Stimulated activated CD4-positive, alpha-beta T cell treated with anti-CD3 and anti-CD28 coated beads, Interleukin-1b, Interleukin-23, amount 100 ng/mL, for 48 hours (primary cell): ENCODE measurements around the gene TRNT1.

ENCODE experiments used
- DNase-seq: peaks from one replicate; pipeline ENCODE4 v3.0.0-alpha.2; 2020

TRNT1 gene

DNA sequence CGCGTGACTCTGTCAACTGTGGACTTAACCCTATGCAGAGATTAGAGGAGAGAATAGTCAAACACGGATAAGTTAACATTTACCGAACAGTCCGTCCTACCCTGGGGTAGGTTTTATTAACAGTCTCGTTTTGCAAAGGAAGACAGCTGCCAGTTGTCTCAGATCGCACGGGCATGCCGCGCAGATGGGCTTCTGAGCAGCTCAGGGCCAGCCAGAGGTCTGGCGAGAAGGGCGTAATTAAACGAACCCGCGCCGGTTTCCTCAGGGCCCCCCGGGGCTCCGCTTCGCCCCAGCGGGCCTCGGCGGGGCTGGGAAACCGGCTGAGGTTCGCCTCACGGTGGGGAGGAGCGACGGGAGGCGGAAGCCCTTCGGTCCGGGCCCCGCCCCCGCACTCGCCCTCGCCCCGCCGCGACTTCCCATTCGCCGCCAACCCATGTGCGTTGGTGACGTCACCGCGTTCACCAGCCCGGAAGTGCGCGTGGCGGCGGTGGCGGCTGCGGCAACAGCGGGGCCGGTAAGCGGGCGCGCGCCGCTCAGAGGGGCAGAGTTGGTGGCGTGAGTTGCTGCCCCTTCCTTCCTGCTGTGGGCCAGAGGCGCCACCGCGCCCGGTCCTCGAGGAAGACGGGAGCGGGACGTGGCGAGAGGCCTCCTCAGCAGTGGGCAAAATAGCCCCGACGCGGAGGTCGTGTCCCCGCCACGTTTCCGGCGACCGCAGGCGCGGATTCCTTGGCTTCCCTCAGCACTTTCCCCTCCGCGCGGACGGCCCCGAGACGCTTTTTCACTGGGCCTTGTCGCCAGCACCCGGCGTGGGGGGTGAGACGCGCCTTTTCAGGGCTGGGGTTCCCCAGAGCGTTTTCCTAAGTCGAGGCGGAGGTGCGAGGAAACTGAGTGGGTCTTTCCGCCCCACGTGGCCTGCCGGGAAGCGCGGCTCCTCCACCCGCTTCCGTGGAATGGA is at the start of gene TRNT1:
Gene TRNT1 (plus strand): TSS at position 464 of the 955 bp plus-strand sequence. CDS start 2,101 bp downstream, outside the sequence.
- peak; percentile 96 for DNase-seq

DNA sequence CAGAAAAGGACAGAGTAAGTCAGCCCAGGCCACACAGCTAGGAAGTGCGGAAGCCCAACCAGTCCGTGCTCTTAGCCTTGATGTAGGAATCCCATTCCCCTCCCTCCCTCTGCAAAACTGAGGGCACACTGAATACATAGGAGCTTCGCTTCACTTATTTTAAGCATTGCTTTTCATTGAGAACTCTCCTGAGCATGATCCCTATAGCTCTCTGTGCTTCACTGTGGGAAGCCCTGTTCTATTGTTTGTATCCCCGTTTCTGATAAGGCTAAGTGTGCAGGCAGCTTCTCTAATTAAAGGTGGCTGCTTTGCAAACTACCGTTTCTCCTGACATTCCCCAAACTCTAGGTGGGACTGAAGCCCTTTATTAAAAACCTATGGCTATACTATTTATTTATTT is 46.4 kb upstream of the TRNT1 start:
- no peak for DNase-seq

DNA sequence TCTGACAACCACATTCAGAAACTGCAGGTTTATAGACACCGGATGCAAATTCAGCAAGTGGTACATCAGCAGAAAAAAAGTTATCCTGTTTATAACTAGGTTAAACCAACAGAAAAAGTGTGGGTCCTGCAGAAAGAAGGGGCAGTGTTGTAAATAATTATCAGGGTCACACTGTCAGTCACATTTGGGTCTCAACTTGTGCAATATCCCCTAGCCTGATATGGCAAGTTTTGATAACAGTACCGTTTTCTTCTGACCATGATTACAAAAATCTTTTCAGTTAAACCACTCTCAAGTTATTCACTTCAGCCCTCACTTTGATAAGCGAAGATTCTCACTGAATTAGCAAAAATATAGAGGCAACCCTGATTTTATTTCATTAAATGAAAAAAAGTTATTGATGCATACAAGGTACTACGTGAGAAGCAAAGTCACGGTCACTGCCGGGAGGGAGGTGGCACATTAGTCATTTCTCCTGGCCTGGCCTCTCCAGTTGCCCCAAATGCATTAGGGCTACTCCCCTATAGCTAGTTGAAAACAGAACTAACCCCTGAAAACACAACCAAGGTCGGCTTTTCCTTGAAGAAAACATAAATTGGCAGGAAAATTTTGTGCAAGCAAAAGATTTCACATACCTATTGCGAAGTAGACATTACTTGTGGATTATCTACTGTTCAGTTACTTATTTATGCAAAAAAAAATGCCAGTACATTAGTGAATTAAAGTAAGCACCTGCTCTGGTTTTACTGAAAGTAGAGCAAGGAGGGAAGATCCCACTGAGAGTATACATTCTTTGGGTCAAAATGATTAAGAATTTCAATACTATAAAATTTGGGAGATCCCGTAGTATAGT is 45.1 kb upstream of the TRNT1 start:
- DNase-seq = no peak

DNA sequence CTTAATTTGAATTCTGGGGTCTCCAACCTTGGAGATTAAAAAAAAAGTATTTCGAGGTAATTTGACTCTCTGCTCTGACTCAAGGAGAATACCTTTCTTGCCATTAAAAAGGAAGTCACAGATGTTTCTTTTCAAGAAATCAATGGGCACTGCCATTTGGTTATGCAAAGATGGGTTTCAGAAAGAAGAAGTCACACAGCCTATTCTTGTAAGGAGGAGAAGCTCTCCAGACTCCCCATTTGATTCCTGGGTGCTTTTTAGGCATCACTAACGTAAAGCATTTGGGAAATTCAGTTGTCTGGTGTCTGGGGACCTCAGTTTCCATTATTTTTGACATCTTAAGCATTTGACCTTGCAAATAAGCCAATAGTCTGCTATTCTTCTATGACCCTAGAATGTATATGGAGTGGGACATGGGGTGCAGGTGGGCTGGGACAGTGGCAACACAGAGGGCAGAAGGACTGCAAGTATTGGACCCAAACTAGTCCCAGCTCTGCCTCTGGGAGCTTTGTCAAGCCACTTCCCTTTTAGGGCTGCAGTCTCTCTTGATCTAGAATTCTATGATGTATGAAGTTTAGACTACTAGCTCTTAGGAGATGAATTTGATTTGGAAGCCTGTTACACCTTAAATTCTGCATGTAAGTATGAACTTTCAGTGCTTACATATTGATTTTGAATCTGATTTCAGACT is 44.4 kb upstream of the TRNT1 start:
- DNase-seq = no peak

DNA sequence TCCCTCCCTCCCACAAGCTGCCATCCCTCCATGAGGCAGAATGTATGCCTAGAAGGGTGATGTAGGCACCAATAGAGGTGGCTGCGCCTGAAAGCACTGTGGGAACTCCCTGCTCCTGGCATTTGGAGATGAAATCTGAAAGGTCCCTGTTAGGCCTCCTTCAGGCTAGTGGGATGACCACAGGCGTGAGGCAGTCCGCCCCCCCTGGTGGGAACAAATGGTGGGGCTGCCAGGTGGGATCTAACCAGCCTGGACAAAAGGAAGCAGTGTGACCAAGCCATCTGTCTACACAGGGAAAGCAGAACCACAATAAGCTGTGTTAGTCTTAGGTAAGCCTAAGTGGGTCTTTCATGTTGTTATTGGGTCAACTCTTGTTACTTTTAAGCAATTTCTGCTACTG is 41.9 kb upstream of the TRNT1 start:
- DNase-seq = no peak

DNA sequence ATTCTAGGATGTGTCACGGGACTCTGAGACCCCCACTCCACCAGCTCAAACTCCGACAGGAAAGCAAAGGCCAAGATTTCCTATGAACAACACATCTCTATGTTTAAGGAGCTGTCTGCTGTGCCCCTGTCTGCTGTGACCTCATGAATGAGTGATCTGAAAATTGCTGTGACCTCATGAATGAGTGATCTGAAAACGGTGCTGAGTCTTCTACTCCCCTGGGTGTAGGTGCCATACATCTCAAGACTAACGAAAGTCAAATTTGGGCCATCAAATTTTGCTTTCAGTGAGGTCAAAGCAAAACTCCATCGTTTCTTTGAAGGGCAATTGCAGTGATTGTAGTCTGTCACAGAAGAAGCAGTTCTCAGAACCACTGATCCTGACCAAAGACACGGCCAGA is 41.0 kb upstream of the TRNT1 start:
- no peak for DNase-seq

DNA sequence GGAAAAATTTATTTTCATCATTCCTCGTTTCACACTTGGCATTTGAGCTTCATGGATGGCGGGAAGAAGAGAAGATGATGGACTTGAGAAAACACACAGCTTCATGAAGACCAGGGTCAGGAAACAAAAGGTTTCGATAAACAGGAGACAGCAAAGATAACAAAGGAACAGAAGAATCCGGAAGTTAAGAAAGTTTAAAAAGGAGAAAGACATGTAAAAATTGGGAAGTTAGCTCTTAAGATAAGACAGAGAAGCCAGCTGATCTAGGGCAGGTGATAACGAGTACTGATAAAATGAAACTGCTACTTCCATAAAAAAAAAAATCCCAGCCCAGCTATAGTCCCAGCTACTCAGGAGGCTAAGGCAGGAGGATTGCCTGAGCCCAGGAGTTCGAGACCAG is 40.5 kb upstream of the TRNT1 start:
- DNase-seq = no peak

DNA sequence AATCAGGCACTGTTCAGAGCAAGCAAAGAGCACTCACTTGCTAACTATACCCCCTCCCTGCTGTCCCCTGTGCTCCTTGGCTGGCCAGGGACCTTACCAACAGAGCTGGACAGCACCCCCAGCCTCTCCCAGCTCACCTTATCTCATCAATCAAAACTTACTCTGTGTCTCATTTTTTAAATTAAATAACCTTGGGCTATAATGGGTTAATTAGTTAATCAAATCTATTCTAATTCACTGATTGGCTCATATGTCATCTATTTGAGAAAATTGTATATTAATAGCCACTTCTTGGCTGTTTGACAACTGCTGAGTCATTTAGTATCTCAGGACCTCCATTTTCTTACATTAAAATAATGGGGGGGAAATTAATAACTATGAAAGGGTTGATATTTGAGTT is 39.5 kb upstream of the TRNT1 start:
- no peak for DNase-seq

DNA sequence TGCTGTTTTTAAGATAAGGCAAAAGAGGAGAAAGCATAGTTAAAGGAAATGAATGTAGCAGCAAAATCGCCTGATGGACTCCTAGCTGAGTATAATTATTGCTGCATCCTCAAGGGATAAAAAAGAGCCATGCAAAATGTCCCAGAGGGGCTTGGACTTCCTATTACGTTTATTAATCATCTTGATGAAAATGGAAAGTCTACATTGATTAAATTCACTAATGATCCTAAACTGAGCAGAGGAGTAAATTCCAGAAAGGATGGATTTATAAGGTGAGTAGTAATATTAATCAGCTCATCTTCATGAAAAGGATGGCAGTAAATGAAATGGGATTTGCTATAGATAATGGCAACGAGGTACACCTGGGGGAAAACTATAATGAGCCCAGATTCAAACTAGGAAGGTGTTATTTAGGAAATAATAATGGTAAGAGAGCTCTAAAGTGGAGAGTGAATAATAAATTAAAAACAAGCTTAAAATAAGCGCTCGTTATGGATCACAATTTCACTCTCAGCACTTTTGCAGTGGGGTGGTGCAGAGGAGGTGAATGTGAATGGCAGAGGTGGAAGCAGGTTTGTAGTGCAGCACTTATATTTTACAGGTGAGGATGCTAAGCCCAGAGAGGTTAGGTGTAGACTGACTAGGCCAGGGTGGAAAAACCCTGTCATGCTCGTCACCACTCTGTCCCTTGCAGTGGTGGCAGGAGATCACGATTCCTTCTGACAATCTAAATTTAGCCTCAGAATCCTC is 38.8 kb upstream of the TRNT1 start:
- no peak for DNase-seq

DNA sequence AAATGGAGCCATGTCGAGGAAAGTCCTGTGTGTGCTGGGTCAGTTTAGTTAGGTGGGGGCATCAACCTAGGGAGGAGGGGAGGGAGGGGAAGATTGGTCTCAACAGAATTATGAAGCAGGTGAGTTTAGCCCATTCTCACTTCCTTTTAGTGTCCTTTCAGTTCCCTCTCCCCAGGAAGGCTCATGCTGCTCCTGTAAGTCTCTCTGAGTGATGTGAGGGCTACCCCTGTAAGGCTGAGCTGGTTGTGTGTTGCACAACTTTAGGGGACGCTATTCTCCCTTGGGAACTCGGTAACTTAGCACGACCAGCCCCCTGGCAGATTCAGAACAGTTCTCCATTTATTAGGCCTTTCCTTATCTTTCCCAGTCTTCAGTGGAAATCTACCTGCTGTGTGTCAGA is 37.7 kb upstream of the TRNT1 start:
- no peak for DNase-seq

DNA sequence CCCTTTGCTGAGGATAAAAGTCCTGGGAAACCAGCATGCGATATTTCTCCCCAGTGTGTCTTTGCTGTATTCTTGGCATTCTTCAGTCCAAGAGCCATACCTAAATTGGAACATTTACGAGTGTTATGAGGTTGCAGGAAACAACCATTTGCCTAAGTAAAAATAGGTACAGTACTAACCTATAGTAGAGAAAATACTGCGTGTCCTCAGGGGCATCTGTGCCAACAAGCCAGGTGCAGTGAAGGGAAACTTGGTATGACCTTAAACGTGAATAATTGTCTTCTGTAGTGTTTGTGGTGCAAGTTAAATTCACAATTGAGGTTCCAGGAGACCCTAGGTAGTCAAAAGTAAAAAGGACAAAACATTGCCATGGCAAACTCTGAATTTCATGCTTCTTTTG is 28.8 kb upstream of the TRNT1 start:
- no peak for DNase-seq

DNA sequence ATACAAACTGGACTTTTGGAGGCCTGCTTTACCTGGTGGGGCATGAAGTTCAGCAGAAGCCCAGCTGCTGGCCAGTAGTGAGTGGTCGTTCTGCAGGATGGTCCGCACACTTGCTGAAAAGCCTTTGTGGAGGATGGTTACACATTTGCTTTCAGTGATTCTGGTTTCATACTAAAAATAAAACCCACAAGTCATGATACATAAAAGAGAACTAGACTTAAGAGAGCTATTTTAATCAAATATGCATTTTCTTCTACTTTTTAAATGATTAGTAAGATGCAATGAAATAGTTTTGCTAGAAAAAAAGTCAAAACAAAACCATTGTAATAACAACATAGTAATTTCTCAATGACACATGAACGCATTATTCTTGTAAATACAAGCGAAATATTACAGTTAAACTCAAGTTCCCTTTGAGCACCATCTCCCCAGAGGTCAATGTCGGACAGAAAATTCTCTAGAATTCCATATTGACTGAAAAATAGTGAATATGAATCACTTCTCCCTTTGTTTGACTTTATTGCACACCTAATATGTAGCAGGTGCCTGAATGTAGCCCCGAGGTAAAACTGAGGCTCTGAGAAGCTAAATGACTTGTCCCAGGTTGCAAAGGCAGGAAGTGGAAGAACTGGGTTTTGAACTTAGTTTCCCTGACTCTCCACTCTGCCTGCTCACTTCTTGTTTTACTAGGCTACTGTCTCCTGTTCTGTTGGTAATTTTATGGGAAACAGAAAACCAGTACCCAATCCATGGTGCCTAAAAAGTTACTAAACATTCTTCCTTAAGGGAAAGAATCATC is 24.9 kb upstream of the TRNT1 start:
- no peak for DNase-seq

DNA sequence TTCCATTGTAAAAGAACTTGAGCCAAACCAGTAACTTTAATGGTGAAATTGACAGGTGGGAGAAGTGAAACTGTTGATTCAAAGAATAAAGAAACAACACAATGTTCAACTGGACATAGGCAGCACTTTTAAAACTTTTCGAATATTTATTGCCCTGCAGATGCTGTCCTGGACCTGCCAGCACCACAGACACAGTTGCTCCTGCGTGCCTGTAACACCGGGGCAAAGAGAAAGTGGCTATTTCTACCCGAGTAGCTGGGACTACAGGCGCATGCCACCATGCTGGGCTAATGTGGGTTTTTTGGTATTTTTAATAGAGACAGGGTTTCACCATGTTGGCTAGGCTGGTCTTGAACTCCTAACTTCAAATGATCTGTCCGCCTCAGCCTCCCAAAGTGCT is 24.0 kb upstream of the TRNT1 start:
- no peak for DNase-seq

DNA sequence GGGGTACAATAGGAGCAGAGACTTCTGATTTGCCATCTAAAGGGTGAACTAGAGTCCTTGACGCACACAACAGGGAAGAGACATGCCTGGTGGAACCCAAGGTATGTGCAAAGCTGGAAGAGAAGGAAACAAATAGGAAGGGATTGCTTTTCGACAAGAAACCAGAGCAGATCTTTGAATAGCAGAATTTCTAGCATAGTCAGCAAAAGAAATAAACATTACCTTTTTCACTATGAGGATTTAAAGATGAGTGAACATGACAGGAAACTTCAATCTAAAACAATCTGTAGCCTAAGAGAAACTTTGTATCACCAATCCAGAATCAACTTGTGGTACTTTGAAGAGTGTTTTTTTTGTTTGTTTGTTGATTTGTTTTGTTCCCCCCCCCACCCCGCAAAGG is 21.5 kb upstream of the TRNT1 start:
- no peak for DNase-seq

DNA sequence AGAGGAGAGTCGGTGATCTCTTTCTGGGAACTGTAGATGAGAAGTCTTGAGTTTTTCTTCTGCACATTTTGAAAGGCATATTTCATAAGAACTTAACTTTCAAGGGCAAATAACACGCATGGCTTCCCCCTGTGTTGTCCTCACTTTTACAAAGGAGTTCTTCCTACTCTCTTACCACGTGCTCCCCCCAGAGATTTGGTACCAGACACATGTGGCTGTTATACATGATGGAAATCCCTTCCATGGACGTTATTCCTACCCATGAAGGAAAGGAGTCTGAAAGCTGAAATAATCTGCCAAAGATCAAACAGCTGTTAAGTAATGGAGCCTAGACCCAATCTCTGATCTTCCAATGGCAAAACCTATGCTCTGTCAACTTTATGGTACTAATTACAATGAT is 20.9 kb upstream of the TRNT1 start:
- DNase-seq = no peak

DNA sequence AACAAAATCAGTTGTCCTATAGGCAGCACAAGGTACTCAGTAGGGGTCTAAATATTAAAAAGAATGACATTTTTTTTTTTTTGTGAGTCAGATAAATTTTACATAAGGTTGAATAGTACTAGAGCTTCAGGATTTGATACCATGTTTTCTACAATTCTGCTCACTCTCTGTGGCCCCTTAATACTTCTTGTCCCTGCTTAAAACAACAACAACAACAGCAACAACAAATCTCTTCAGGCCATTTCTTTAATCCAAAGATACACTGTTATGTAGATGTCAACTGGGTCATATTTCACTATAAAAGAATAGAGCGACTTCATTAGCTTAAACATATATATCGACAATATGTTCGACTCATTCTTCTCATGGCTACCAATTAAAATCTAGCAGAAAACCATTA is 19.6 kb upstream of the TRNT1 start:
- DNase-seq = no peak

DNA sequence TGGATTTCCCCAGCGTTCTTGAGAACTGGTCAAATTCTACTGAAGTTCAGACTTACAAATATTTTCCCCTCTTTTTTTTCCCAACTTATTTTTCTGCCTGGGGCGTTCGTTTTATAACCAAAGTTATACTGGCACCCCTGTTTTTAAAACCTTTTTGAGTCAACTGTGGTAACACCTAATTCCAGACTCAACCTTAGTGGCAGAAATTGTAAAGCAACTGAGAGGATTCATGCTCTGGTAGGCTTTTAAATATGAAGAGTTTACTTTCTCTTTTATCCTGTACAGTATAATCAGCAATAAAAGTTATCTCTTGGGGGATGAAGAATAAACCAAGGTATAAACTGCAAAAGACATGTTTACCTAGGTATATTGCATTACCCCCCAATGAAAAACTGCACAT is 18.9 kb upstream of the TRNT1 start:
- no peak for DNase-seq

DNA sequence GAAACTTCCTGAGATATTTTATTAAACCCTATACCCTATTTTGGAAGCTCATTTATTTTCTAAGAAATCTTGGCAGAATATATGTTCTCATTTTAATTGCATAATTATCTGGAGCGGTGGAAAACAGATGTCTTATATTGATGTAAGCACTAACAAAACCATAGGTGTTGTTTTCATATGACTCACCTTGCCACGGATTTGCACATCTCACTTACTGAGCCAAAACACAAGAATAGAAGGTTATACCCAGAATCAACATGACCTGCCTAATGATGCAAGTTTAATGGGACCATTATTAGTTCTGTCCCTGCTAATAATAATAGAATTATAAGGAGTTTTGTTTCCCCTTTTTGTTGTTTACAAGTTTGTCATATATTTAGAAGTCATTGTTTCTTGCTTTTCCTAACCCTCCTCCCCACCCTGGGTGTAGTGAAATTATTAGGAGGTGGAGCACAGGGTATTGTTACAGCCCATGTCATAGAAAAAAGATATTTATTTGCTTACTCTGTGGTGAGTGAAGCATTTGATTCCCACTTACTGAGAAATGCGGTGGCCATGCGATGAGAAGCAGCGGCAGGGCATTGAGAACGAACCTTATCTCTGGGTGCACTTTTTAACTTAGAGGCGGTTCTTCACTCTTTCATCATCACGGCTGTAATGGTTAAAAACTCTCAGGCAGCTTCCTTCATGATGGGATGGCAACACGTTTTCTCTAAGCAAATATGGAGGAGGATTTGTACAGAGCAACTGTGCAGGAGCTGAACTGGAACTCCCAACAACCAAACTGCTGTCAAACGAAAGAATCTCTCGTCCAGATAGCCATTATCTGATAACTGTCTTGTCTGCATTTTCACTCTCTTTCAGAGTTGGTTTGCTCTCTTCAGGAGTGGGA is 17.1 kb upstream of the TRNT1 start:
- no peak for DNase-seq

DNA sequence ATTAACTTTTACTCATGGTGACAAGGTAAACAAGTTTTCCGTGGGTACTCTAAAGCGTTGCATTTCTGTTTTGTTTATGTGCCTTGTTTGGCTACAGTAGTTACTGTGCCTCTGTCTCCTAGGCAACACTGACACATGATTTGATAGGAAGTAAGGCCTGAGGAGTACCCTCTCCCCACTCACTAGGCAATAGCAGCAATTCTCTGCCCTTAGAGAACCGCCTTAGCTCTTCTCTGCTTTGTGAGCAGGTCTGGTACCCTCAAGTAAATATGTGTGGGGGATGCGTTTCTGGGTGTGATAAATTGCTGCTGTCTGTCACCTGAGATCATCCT is 16.5 kb upstream of the TRNT1 start, which contains the start of gene IL5RA:
Gene IL5RA (minus strand): TSS at position 76 of the 332 bp plus-strand sequence. CDS start 5,390 bp downstream, outside the sequence.
- DNase-seq = no peak

DNA sequence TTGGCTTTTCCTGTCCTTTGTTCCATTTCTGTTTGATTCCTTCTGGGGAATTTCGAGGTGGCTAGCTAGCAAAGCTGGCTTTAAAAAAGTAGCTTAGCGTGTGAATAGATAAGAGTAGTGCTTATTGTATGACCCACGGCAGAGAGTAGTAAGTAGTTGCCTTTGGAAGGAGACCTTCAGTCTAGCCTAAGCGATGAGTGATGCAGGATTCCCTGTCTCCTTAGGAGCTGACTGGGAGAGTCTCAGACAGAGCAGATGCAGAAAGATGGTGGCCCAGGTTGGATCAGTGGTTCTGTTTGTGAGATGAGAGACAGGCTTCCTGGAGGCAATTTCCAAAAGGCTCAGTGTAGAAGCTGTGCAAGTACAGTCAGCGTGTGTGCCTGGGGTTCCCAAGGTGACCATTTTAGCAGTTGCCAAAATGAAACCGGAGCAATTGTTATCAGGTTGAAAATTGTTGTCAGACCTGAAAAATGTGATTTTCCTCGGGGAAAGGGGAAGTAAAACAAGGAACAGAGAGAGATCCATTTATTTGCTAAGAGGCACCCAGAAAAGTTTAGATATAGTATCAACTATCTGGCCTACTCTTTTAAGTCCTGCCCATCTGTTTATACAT is 15.9 kb upstream of the TRNT1 start:
- no peak for DNase-seq
